Left hindlimb (tissue), 1 donor: Measurements from ENCODE around the gene TGFBR3L.
"Not testable (repeated sequence)": the region's sequence is repeated elsewhere in the genome, so short reads cannot be mapped to it uniquely, and the experiment has no call there.

Source experiments
- DNase-seq: peaks from one replicate; pipeline ENCODE4 v3.0.0-alpha.2; 2018

Gene TGFBR3L

DNA sequence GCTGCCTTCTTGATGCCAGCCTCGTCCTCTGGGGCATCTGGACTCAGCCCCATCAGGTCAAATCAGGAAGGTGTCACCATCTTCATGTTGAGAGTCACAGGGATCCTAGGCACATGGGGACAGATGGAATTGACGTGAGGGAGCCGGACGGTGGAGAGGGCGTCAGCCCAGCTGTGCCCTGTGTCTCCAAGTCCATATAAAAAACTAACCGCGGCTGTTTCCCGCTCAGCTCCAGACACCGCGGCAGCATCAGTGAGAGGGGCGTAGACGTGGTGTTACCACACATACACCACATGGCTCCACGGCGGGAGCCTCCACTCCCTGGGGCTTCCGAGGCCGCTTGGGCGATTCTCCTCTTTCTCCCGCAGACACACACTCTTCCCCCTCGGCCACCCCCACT lies 34.8 kb upstream of the TGFBR3L start:
- peak; percentile 43 for DNase-seq

GRCh38 chr19:7881910-7882309 lies 32.7 kb upstream of the TGFBR3L start:
- DNase-seq = no peak

DNA sequence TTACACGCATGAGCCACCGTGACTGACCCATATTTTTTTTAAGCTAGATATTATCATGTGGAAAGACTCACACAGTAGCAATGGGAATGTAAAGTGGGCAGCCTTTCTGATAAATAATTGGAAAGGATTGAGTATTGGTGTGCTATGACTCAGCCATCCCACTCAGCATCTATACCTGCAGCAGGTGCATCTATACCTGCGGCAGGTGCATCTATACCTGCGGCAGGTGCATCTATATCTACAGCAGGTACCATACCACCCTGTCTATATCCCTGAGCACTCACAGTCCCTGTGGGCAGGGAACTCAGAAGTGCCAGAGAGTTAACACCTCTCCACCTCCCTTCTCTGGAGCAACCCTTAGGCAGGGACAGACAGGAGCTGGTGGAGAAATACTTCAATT lies 31.5 kb upstream of the TGFBR3L start:
- no peak for DNase-seq

GRCh38 chr19:7883796-7884570 lies 30.6 kb upstream of the TGFBR3L start:
- no peak for DNase-seq

- no peak for DNase-seq
Measured at GRCh38 chr19:7885818-7886217, 28.8 kb upstream of the TGFBR3L start.

GRCh38 chr19:7887408-7888144 lies 27.1 kb upstream of the TGFBR3L start:
- DNase-seq = no peak

DNA sequence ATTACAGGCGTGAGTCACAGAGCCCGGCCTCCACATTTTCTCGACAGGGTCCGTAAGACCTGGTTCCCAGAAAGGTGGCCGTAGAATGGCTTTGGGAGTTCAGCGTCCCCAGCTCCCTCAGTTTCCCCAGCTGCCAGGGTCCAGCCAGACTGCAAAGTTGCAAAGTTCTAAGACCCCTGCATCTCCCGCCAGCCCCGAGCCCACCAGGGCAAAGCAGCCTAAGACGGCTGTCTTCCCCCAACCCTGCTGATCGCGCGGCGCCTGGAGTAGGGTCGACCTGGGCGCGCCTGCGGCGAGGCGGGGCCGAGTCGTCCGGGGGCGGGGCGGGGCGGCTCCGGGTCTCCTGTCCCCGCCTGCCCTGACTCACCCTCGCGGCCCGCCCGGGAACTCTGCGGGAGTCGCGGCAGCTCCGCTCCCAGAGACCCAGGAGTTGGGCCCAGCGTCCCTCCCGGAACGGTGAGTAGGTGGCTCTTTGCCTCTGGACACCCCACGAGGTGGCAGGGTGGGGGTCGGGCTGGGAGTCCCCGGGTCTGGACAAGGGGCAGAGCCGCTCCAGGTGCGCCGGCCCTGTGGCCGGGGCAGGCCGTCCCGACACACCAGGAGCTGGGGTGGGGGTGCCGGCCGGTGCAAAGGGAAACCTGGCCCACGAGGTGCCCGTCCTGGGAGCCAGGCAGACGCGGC lies 26.3 kb upstream of the TGFBR3L start, which contains the start of gene LRRC8E:
TSS of gene LRRC8E (plus strand) at position 366 of the 681 bp plus-strand sequence. CDS start 7,094 bp downstream, outside the sequence.
- no peak for DNase-seq

GRCh38 chr19:7888826-7889217 lies 25.8 kb upstream of the TGFBR3L start:
- no peak for DNase-seq

DNA sequence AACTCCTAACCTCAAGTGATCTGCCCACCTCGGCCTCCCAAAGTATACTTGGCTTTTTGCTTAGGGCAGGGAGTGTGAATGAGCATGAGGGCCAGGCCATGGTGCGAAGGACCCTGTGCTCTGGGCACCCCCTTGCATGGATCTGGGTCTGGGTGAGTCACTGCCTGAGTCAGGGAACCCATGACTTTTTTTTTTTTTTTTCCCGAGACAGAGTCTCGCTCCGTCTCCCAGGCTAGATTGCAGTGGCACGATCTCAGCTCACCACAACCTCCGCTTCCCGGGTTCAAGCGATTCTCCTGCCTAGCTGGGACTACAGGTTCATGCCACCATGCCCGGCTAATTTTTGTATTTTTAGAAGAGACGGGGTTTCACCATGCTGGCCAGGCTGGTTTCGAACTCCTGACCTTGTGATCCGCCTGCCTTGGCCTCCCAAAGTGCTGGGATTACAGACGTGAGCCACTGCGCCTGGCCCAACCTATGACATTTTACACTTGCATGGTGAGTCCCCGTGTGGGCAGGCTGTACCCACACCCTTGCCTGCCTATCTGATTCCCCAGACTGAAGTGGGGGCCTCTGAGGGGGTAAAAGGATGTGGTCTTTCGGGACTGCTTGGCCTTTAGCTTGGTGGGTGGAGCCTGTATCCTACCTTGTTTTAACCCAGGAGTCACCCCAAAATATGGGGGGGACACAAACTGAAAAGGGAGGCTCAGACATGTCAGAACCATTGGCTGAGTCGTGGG lies 21.1 kb upstream of the TGFBR3L start:
- DNase-seq = not testable (repeated sequence)

GRCh38 chr19:7894612-7895309 lies 19.9 kb upstream of the TGFBR3L start:
- no peak for DNase-seq

- no peak for DNase-seq
Measured at GRCh38 chr19:7895565-7895964, 19.1 kb upstream of the TGFBR3L start.

- no peak for DNase-seq
Measured at GRCh38 chr19:7897292-7897691, 17.3 kb upstream of the TGFBR3L start.

DNA sequence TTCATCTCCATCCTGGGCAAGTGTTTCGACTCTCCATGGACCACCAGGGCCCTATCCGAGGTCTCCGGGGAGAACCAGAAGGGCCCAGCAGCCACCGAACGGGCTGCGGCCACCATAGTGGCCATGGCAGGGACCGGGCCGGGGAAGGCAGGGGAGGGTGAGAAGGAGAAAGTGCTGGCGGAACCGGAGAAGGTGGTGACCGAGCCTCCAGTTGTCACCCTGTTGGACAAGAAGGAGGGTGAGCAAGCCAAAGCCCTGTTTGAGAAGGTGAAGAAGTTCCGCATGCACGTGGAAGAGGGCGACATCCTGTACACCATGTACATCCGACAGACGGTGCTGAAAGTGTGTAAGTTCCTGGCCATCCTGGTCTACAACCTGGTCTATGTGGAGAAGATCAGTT lies 15.7 kb upstream of the TGFBR3L start:
- DNase-seq = no peak

DNA sequence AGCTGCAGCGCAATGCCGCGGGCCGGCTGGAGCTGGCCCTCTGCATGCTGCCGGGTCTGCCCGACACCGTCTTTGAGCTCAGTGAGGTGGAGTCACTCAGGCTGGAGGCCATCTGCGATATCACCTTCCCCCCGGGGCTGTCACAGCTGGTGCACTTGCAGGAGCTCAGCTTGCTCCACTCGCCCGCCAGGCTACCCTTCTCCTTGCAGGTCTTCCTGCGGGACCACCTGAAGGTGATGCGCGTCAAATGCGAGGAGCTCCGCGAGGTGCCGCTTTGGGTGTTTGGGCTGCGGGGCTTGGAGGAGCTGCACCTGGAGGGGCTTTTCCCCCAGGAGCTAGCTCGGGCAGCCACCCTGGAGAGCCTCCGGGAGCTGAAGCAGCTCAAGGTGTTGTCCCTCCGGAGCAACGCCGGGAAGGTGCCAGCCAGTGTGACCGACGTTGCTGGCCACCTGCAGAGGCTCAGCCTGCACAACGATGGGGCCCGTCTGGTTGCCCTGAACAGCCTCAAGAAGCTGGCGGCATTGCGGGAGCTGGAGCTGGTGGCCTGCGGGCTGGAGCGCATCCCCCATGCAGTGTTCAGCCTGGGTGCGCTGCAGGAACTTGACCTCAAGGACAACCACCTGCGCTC lies 14.8 kb upstream of the TGFBR3L start:
- no peak for DNase-seq

DNA sequence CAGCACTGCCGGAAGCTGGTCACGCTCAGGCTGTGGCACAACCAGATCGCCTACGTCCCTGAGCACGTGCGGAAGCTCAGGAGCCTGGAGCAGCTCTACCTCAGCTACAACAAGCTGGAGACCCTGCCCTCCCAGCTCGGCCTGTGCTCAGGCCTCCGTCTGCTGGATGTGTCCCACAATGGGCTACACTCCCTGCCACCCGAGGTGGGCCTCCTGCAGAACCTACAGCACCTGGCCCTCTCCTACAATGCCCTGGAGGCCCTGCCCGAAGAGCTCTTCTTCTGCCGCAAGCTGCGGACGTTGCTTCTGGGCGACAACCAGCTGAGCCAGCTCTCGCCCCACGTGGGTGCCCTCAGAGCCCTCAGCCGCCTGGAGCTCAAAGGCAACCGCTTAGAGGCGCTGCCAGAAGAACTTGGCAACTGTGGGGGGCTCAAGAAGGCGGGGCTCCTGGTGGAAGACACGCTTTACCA lies 14.2 kb upstream of the TGFBR3L start:
- no peak for DNase-seq

GRCh38 chr19:7900931-7901330 lies 13.7 kb upstream of the TGFBR3L start:
- DNase-seq = no peak

DNA sequence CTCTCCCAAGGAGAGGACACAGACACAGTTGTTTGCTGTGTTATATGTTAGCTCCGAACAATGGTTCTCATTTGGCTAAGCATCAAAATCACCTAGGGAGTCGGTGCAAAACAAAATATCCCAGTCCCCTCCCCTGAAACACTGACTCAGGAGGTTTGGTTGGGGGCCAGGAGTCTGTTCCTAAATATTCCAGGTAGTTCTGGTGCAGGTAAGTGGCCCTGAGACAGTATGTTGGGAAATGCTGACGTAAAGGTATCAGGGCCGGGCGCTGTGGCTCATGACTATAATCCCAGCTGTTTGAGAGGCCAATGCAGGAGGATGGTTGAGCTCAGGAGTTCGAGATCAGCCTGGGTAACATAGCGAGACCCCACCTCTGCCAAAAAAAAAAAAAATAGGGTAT lies 13.3 kb upstream of the TGFBR3L start:
- peak; percentile 13 for DNase-seq

DNA sequence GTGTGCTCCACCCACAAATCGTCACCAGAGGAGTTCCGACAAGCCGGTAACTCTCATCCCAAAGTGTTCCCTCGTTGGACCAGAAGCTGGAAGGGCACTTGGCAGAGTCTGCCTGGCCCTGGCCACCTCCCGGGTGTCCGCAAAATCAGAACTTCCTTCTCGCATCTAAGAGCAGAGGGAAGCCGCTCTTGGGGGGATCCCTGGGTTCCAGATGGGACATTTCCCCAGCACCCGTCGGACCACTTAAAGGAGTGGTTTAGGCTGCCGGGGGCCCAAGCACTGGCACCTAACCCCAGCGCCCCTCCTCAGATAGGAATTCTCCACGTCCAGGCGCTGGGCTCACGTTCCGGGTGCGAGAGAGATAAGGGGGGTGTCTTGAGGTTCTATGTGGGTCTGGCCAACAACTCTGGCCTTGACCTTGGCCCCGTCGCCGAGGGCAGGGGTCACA lies 11.8 kb upstream of the TGFBR3L start:
- peak; percentile 27 for DNase-seq

DNA sequence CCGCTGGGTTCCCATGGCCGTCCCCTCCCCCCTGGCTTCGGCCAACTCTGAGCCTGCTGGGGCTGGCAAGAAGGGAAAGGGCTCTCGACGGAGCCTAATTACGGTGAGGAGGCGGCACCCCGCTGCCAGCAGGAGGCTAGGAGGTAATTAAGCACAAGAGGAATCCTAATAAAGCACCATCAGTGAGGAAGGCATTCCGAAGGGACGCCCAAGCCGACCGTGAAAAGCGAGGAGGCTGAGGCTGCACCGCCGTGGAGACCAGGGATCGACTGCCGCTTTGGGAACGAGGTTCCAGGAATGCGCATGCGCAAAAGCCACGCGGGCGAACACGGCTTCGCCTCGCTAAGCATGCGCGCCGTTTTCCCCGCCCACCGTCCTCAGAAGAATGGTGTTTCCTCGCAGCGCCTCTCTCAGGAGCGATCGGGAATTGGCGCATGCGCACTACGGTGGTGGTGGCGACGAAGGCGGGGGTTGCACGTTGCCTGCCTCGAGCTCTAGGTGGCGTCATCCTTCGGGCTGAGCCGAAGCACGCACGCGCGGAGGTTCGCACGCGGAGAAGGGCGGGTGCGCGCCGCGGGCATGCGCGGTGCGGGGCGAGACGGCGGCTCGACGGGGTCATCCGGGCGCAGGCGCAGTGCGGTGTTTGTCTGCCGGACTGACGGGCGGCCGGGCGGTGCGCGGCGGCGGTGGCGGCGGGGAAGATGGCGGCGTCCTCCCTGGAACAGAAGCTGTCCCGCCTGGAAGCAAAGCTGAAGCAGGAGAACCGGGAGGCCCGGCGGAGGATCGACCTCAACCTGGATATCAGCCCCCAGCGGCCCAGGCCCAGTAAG lies 11.2 kb upstream of the TGFBR3L start, which contains the start of gene MAP2K7:
TSS of gene MAP2K7 (plus strand) at position 634 of the 830 bp plus-strand sequence. CDS start at position 702, 68 bp downstream.
- peak; percentile 100 for DNase-seq
